HG03039 (cell line): ENCODE data around the gene CSPG4.

Experiments
- ATAC-seq: cut with Tn5 transposase; IDR thresholded peaks from one replicate; pipeline ENCODE4 v1.9.1; 2021; ENCODE audit warnings: mild to moderate bottlenecking, moderate library complexity; ENCODE audit not compliant: unreplicated experiment

Gene CSPG4

GRCh38 chr15:75651810-75652543, 60.7 kb downstream of the CSPG4 start:
- ATAC-seq = no peak

- ATAC-seq = no peak
These were observed 61.5 kb downstream of the CSPG4 start for GRCh38 chr15:75650908-75651809.

- ATAC-seq = no peak
These were observed 62.8 kb downstream of the CSPG4 start for GRCh38 chr15:75649848-75650247.

- ATAC-seq = no peak
These were observed 63.4 kb downstream of the CSPG4 start for GRCh38 chr15:75649045-75649761.

GRCh38 chr15:75648156-75649000, 64.3 kb downstream of the CSPG4 start:
- no peak for ATAC-seq

GRCh38 chr15:75647370-75648155, 65.1 kb downstream of the CSPG4 start, which contains the start of gene SNX33:
SNX33 (plus strand) TSS chr15:75647912; CDS start chr15:75649103, 1,191 bp downstream.
- no peak for ATAC-seq

- no peak for ATAC-seq
These were observed 65.7 kb downstream of the CSPG4 start for GRCh38 chr15:75646944-75647364.

- ATAC-seq = no peak
These were observed 66.3 kb downstream of the CSPG4 start for GRCh38 chr15:75646112-75646943.

- ATAC-seq = no peak
These were observed 68.3 kb downstream of the CSPG4 start for GRCh38 chr15:75644376-75644775.

GRCh38 chr15:75641603-75642002, 71.0 kb downstream of the CSPG4 start:
- no peak for ATAC-seq

- no peak for ATAC-seq
These were observed 71.5 kb downstream of the CSPG4 start for GRCh38 chr15:75641179-75641503.

GRCh38 chr15:75640483-75641178, 72.0 kb downstream of the CSPG4 start:
- ATAC-seq = peak; percentile 24

- peak; percentile 88 for ATAC-seq
These were observed 72.8 kb downstream of the CSPG4 start, which contains the start of gene IMP3 for GRCh38 chr15:75639709-75640482. IMP3 (minus strand) TSS chr15:75640224; CDS start chr15:75640168, 56 bp downstream.

GRCh38 chr15:75639191-75639708, 73.4 kb downstream of the CSPG4 start:
- ATAC-seq = no peak

- ATAC-seq = no peak
These were observed 75.2 kb downstream of the CSPG4 start for GRCh38 chr15:75637245-75638009.

- ATAC-seq = no peak
These were observed 76.6 kb downstream of the CSPG4 start for GRCh38 chr15:75636026-75636425.
